HG02678 (cell line): ENCODE results near the gene EYA2.
"Not testable (repeated sequence)": the region's sequence is repeated elsewhere in the genome, so short reads cannot be mapped to it uniquely, and the experiment has no call there.

Source experiments
- ATAC-seq: cut with Tn5 transposase; IDR thresholded peaks from one replicate; pipeline ENCODE4 v1.9.1; 2021; ENCODE audit warnings: mild to moderate bottlenecking, moderate library complexity; ENCODE audit not compliant: unreplicated experiment

Gene EYA2

DNA sequence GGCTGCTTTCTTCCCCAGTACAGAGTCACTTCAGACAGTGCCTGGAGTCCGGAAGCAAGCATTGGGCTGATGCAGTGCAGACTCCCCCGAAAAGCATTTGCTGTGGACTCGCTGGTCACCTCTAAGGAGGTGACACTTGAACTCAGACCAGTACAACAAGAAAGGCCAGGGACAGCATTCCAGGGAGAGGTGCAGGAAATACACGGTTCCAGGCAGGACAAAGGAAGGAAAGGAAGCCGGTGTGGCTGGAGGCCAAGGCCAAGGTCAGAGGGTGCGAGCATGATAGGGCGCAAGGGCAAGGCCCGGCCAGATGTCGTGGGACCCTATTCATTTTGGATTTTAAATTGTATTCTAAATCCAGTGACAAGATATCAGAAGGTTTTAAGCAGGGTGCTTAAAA is 300.9 kb downstream of the EYA2 start:
- ATAC-seq = no peak

DNA sequence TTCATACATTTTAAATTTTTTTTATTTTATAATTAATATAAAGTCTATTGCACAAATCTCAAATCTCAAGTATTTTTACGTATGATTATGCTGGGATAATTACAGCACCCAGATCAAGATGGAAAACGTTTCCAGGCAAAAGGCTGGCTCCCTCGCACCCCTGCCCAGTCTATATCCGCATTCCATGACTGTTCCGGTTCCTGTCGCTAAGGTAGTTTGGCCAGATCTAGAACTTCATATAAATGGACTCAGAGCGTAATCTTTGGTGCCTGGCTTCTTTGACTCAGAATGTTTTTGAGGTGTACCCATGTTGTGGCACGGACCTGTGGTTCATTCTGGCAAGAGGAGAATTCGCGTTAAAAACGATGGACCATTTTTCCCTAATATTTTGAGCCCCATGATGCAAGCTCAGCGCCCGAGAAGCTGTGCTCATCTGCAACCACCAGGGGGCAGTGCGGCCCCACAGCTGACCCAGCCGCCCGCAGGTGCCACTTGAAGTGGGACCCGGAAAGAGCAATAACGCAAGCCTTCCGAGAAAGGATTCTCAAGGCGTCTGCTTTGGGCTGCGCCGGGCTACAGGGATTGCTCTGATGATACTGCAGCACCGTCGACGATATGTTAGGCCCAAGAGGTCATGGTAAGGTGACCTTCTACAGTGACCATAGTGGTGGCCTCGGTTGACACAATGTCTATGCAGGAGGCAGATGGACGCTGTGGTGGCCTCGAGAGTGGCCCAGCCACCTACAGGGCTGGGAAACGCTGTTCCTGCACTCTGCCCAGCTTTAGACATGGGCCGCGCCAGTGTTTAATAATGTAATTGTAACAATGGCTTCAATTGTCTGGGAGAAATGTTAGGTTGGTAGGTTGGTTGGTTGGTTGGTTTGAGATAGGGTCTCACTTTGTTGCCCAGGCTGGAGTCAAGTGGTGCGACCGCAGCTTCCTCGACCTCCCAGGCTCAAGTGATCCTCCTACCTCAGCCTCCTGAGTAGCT is 301.7 kb downstream of the EYA2 start:
- no peak for ATAC-seq

DNA sequence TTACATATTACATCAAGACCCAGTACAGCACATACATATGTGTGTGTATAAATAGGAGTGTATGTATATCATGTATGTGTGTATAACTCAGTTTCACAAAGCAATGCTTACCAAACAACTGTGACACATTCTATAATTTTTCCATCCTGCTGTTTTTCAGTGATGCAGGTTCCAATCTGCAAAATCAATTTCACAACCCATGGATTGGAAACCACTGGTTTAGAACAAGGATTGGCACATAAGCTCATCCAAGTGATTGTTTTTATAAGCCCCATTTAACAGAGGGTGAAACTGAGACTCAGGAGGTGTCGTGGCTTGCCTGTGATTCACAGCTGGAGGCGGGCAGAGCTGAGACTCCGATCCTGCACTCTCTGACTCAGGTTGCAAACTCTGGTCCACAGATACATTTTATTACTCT is 303.6 kb downstream of the EYA2 start:
- ATAC-seq = no peak

DNA sequence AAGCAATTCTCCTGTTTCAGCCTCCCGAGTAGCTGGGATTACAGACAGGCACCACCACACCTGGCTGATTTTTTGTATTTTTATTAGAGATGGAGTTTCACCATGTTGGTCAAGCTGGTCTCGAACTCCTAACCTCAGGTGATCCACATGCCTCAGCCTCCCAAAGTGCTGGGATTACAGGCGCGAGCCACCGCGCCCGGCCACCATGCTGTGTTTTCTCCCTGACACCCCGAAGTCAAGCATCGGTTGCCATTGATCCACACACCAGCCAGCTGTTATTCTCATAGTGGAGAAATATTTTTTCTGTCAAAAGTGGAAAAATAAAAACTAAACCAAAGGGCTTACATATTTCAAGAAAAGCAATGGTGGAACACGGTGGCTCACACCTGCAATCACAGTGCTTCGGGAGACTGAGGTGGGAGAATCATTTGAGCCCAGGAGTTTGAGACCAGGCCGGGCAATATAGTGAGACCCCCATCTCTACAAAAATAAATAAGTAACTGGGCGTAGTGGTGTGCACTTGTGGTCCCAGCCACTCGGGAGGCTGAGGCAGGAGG is 304.4 kb downstream of the EYA2 start:
- ATAC-seq = no peak

DNA sequence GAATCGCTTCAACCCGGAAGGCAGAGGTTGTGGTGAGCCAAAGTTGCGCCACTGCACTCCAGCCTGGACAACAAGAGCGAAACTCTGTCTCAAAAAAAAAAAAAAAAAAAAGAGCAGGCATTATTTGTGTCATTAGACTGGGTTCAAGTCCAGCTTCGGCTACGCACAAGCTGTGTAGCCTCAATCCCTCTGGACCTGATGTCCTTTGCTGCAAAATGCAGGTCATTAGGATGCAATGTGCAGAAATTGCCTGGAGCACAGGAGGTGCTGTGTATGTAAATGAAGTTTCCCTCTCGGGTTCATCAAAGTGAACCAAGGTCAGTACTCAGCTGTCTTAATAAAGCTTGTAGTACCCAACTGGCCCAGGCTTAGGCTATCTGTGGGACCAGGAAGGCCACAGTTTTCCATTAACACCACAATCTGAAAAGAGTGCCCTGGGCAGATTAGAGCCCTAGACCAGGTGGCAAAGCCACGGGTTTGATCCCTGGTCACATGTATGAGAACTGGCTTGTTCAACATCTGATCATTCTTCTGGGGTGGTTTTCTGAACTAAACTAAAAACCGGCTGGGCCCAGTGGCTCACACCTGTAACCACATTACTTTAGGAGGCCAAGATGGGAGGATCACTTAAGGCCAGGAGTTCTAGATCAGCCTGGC is 306.6 kb downstream of the EYA2 start:
- no peak for ATAC-seq

- ATAC-seq = no peak
These were observed 308.4 kb downstream of the EYA2 start for GRCh38 chr20:47202733-47203667.

GRCh38 chr20:47204008-47204849 is 309.6 kb downstream of the EYA2 start:
- ATAC-seq = no peak

GRCh38 chr20:47204850-47205122 is 310.1 kb downstream of the EYA2 start:
- ATAC-seq = not testable (repeated sequence)

DNA sequence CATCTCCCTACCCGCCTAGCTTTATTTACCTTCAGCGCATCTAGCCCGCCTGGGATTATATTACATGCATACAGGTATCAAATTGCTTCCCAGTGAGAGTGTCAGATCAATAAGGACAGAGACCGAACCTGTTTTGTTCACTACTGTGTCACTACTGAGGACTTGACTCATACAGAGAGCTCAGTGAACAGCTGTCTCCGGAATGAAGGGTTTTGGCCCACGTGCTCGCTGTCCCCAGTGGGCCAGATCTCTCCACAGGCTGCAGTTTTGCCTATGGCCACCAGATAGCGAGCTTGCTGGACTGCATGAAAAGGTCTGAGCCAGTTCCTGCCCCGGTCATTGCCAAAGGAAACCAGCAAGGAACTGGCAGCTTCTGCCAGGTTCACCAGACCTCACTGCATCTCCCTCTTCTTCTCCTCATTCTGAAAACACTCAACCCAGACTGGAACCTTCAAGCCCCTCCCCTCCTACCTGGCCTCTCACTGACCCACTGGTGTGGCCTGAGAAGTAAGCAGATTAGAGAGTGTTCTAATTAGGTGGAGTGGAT is 311.0 kb downstream of the EYA2 start:
- peak; percentile 72 for ATAC-seq

DNA sequence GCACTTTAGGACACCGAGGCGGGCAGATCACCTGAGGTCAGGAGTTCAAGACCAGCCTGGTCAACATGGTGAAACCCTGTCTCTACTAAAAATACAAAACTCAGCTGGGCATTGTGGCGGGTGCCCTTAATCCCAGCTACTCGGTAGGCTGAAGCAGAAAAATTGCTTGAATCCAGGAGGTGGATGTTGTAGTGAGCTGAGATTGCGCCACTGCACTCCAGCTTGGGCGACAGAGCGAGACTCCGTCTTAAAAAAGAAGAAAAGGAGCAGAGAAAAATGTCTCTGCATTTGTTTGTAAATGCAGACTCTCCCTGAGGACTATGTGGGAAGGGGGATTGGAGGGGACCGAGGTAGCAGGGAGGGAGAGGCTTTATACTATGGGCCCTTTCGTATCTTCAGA is 311.9 kb downstream of the EYA2 start:
- ATAC-seq = not testable (repeated sequence)

DNA sequence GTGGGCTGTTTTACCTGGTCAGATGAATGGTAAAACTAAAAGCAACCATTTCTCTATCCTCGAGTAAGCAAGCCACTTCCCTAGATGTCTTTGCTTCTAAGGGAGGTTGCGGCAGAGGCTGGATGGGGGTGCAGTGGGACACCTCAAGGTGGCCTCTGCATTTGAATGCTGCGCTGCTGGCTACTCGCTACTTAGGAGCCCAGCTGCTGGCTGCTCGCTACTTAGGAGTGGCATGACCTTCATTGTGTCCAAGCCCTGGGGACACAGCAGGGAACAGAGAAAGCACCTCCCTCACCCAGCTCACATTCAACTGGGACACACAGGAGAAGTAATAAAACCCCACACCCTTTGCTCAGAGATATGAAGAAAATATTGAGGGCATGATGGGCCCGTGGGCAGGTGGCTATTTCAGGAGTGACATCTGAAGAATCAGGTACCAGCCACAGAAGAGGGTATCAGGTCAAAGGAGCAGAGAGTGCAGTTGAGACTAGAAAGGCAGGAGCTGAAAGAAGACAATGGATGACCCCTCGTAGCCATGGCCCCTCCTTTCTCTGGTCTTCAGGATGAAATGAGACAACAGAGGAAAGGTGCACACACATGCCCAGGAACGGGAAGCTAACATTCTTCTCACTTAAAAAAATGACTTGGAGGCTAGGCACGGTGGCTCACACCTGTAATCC is 312.5 kb downstream of the EYA2 start:
- no peak for ATAC-seq

- ATAC-seq = no peak
These were observed 314.0 kb downstream of the EYA2 start for GRCh38 chr20:47208534-47209174.

DNA sequence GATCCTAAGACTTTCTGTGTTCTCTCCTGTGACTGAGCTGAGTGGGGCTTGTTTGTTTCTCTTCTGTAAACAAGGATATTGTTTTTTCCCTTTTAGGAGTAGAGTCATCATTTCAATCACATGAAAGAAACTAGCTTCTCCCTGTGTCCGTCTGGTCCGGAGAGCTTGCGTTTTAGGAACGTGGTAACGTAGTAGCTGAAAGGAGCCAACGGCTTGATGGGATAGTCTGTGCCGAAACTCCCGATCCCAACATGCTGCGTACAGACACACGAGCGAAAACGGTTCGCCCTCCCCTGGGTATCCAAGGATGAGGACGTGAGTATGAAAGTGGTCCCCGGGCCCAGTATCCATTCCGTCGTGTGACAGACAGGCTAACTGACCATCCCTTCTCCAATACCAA is 315.3 kb downstream of the EYA2 start:
- no peak for ATAC-seq

- ATAC-seq = no peak
These were observed 315.8 kb downstream of the EYA2 start for GRCh38 chr20:47210470-47210869.

GRCh38 chr20:47211036-47211435 is 316.4 kb downstream of the EYA2 start:
- ATAC-seq = no peak

DNA sequence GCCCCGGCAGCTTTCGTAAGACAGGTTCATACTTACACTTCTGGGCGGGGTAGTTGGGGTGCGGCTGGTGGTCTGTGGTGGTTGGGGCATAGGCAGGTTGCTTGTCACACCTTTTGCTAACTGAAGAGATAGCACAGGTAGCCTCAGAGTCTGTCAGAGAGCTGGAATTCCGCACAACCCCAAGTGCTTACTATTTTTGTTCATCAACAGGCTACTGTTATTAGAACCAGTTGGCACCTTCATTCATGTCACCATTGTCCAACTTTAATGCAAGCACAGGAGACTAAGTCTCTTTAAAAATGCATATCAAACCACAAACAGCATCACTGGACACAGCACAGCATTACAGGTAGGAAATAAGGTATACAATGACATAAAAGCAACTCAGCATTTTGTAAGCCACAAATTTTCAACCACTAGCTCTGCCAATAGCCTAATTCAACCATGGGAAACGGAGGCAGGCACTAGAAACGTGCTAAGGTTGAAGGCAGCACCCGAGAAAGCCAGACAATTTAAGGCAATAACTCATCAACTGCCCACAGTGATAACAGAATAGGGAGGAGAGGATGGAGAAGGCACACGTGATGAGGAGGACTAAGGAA is 318.1 kb downstream of the EYA2 start:
- no peak for ATAC-seq

DNA sequence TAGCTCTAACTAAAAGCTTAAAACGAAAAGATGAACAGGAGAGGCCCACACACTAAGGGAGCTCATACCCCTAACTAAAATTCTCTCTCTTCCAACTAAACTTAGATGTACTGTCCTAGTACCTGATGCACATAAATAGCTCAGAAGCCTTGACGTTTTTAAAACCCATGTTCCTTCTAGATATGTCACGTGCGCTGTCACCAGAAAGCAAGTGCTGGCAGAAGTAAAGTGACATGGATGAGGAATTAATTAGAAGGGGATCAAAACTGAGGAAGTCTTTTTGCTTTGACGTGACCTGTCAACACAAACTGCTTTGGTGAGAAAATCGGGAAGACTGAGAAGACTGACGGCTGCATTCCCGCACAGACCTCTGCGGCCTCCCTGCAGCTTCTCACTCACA is 319.3 kb downstream of the EYA2 start:
- no peak for ATAC-seq

- no peak for ATAC-seq
These were observed 321.2 kb downstream of the EYA2 start for GRCh38 chr20:47215653-47216397.
